HG02588 (cell line): ENCODE results near the gene PHETA1.
"Not testable (repeated sequence)": the region's sequence is repeated elsewhere in the genome, so short reads cannot be mapped to it uniquely, and the experiment has no call there.

ENCODE experiments used
- ATAC-seq: cut with Tn5 transposase; IDR thresholded peaks from one replicate; pipeline ENCODE4 v1.9.1; 2021; ENCODE audit warnings: mild to moderate bottlenecking, moderate library complexity; ENCODE audit not compliant: unreplicated experiment

Gene PHETA1

DNA sequence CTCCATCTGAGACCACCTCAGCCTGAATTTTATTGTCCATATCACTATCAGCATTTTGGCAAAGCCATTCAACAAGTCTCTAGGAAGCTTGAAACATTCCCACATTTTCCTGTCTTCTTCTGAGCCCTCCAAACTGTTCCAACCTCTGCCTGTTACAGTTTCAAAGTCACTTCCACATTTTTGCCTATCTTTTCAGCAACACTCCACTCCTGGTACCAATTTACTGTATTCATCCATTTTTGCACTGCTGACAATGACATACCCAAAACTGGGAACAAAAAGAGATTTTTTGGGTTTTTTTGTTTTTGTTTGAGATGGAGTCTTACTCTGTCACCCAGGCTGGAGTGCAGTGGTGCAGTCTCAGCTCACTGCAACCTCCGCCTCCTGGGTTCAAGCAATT, 4.3 kb upstream of the PHETA1 start:
- ATAC-seq, result not testable (repeated sequence)

DNA sequence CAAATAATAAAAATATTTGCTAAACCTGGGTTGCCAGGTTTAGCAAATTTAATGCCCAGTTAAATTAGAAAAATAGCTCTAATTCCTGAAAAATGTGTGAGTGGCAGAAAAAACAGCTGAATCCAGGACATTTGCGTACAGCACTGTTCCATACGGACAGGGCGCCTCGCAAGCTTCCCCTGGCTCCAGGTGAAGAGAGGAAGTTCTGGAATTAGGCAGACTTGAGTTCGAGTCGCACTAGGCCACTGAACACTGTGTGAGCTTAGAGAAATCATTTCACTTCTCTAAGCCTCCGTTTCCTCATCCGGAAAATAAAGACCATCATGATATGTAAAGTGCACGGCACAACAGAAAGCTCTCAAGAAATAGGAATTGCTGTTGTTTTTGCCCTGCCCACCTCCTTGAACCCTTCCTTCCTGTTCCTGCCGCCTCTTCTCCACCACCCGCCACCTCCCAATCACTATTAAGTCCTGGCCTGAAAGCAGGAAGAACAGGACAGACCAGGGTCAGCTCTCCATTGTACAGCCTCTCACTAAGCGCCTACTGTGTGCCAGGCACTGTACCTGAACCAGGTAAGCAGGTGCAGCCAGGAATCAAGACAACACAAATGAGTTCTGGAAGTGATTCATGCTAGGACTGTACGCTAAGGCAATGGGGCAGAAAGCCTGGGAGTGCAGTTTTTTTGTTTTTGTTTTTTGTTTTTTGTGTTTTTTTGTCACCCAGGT, 763 bp upstream of the PHETA1 start:
- ATAC-seq, result no peak

DNA sequence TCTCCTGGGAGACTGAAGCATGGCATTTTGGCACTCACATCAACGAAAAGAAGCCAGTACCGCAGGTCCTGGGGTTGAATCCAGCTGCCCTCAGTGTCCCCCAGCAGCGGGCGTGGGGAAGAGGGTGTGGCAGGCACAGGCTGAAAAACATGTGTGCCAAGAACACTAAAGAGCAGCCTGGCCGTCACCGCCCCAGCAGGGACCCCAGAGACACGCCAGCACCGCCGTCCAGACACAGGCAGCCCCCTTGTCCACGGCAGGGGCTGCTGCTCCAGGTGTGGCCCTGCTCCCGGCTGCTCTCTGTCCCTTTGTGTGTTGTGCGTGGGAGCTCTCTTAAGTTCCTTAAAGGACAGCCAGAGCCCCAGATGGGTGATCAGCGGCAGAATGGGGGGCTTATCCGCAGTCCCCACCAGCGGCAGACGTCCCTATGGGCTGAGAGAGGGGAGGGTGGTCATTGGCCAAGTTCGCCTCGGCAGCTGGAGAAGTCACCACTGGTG, 556 bp downstream of the PHETA1 start:
- no peak for ATAC-seq

DNA sequence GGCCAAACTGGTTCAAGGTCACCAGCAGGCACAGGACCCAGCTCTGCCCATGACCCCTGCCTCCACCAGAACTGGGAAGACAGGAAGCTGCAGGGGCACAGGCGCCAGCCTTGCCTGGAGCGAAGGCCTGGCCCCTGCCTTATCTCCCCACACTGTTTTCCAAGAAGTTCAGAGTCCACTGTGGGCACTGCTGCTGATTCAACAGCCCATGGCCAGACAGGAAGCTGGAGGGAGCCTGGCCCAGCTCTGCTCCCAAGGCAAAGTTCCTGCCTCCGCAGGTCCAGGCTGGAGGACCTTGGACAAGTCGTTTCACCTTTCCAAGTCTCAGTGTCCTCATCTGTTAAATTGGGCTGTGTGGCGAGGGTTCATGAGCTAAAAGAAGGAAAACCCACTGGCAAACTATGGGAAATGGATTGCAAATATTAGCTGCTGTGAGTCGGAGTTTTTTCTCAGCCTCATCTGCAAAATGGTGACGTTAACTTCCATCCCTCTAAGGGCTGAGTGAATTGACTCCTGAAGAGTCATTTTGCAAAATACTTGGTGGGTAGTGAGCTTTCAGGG, 1.2 kb downstream of the PHETA1 start:
- no peak for ATAC-seq

DNA sequence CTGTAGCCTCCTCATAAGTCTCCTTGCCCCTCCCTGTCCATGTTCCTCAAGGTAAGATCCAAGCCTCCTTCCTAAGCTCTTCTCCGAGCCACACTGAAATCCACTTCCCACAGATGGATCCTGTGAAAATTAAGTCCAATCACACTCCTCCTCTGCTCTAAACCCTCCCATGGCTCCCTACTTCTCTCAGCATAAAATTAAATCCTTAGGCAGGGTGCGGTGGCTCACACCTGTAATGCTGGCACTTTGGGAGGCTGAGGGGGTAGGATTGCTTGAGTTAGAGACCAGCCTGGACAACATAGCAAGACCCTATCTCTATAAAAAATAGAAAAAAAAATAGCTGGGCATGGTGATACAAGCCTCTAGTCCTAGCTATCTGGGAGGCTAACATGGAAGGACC, 2.3 kb downstream of the PHETA1 start:
- no peak for ATAC-seq

DNA sequence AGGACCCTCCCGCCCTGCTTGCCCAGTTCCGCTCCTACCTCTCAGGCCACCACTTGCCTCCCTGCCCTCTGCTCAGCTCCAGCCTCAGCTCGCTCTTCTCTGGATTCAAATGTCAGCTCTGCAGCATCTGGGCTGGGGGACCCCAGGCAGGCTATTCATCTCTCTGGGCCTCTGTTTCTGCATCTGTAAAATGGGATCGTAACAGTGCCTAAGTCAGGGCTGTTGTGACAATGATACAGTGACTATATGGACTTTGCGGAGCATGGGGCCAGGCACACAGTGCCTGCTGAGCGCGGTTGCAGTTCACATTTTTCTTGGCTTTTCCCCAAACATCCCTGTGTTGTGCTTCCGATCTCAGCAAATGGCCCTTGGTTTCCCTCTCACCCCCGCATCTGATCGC, 2.8 kb downstream of the PHETA1 start:
- ATAC-seq, result no peak

DNA sequence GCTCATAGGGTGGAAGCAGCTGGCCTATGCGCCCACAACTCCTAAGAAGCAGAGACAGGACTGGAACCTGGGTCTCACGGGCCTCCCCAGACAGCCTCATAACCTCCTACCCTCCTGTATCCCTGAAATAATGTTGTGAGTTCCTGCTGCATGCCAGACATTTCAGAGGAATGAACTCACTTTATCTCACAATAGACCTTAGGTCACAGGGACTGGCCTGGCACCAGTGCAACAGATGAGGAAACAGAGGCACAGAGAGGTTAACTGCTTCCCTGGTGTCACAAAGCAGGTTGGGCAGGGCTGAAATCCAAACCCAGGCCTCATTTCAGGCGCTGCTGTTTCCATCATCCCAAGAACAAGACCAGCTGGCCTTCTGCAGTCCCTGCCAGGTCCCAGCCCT, 5.3 kb downstream of the PHETA1 start:
- no peak for ATAC-seq

DNA sequence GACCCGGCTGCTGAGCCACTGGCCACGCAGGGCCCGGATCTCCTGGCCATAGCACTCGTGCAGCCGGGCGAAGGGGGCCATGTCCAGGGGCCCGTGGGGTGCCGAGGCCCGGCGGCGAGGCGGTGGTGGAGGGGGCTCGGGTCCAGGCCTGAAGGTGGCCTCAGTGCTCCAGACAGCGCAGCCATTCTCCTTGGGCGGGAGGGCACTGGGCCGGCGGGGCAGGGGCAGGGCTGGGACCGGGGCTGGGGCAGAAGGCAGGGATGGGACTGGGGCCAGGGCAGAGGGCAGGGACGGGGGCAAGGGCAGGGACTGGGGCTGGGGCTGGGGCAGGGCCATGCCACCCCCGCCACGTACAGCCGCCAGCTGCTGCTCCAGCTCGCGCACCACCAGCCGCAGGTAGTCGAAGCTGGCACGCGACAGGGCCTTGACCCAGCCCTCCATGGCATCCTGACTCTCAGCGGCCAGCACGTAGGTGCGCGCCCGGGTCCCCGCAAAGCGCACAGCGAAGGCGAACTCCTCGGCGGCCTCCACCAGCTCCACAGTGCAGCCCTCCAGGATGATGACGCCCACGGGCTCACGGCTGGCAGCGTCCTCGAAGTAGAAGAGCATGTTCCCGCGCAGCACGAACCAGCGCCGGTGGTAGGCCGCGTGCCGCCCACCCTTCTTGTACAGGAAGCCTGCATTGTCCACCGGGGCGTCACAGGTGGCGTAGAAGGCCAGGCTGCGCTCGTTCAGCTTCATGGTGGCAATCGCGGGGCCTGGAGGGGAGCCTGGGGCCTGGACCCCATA, 6.0 kb downstream of the PHETA1 start:
- no peak for ATAC-seq

DNA sequence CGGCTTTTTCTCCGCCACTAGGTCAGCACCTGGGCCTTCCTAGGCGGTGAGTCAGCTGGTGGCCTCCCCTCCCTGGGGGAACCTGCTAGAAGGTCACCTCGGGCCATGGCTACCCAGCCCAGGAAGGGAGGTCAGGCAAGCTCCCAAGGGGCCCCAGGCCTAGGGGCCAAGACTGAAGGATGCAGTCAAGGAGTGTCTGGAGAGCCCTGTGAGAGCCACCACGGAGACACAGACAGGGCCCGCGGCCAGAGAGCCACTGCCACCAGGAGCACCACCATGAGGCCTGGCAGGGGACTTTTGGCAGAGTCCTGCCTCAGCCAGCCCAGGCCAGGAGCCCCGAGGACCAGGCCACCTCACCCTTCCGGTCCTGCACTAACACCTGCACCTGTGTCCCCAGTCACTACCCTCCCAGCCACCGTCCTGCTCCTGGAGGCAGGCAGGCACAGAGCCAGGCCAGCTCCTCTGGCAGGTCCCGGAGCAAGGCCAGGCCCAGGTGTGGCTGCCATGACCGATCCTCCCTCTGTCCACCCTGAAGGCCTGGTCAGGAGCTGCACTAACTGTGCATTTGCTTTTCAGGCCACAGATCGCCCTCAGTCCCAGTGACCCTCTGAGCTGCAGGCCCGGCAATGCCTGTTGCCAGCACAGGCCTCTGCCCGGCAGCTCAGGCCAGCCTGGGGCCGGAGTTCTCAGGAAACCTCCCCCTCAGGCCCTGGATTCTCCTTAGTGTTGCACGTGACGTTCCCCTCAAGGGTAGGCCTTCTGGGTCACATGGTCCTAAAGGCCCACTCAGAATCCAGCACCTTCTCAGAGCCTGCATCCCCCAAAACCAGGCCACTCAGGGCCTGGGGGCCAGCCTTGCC, 6.9 kb downstream of the PHETA1 start:
- no peak for ATAC-seq

DNA sequence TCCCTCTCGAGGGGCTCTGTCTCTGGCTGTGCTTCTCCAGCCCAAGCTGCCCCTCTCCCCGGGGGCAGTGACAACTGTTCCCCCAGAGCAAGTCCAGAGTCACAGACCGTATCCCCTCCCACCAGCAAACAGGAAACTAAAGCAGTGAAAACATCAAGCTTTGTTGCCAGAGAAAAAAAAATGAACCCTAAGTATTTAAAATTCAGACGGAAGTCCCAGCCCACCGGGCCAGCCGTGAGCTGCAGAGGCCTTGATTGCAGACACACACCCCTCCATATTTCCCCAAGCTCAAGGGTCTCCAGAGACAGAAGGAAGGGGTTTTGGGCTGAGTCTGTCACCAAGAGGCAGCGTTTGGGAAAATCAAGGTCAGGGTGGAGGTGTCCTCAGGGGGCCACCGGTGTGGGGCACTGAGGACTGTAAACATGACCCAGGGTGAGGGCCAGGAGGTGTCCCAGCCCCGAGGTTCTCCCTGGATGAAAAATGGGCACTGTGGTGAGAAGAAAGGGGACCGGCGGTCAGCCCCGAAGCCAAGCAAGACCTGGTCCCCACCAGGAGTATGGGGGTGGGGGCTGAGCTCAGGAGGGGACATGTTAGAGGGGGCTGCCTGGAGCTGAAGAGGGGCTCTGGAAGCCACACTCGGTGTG, 7.7 kb downstream of the PHETA1 start:
- no peak for ATAC-seq

DNA sequence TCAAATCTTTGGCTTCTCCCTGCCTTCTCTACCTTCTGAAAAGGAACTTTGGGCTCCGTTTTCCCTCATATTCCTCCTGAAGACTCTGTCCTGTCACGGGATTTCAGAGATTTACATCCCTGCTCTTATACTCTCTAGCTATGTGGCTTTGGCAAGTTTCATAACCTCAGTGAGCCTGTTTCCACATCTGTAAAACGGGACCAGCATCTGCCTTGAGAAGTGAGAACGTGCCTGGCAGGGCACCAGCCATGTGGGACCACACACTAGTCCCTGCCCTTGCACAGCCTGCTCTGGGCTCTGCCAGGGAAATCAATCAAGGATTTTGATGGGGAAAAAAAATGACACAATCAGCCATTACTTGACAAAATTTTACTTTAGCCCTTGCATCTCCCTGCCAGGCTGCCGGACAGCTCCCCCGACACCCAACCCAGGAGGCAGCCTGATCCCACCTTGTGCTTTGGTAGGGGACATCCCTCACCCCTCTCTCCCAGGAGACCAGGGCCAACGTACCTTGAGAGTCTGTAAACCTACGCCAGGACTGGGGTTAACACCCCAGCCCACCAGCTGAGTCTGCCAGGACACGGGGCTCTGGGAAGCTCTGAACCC, 8.5 kb downstream of the PHETA1 start:
- ATAC-seq, result no peak

DNA sequence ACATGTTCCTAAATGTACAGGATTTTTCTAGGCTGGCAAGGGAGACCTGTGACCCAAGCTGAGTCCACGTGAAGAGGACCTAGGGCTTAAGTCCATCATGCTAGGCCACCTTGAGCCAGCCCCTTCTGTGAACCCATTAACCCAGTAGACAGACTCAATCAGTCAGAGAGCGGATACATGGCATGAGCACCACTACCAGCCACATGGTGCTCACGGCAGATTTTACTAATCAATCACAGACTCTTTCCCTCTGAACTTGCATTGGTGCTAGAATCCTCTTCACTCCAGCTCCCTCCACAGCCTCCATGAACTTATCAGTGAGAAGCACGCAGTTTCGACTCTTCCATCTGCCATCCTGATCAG, 9.0 kb downstream of the PHETA1 start:
- no peak for ATAC-seq

DNA sequence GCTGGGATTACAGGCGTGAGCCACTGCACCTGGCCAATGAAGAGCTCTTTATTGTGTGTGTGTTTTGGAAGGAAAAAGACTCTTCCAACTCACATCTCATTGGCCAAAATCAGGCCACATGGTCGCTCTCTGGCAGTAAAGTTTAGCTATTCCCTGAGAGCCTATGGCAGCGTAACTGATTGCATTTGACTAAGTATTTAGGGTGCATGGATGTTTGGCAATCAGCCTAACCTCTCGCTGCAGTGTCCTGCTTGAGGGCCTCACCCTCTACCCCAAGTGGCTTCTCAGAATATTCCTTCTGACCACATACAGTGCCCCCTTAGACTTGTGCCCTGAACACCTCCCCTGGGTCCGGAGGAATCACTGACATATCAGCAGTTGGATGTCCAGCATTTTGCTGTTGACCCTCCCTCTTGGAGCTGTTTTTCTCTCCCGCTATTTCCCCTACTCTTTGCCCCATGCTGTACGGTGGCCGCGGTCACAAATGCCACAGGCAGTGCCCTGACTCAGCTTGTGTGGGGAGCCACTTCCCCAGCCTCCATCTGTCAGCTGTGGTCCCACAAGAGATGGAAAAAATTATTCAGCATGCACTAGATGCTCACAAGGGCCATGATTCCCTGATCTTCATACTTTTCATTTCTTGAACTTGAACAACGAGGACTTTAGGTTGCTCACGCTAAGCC, 9.5 kb downstream of the PHETA1 start:
- ATAC-seq, result no peak

DNA sequence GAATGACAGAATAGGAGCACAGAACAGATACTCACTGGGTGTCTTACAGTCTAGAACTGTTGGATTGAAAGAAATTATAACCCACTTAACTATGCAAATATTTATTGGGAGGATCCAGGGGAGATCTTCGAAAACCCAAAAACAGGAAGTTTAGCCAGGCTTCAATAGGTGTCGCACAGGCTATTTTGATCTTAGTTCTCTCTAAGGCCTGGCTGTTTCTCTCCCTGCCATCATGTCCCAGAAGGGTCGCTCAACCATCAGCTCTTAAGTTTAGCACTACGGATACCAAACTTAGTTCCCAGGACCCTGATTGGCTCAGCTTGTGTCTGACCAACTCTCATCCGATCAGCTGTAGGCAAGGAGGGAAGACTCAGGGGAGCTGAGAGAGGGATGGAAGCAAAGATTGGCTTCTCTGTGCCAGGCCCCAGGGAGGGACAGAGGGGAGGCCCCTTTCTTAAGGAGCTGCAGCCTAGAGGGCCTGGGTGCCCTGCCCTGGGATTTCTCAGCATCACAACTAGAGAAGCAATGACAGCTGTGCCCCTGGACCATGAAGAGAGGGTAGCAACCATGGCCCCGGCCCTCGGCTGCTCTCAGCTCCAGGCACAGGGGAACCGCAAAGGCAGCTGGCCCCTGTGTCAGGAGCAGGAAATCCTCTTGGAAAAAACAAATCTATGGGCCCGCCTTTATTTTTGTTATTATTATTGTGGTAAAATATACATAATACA, 13.5 kb downstream of the PHETA1 start:
- no peak for ATAC-seq

DNA sequence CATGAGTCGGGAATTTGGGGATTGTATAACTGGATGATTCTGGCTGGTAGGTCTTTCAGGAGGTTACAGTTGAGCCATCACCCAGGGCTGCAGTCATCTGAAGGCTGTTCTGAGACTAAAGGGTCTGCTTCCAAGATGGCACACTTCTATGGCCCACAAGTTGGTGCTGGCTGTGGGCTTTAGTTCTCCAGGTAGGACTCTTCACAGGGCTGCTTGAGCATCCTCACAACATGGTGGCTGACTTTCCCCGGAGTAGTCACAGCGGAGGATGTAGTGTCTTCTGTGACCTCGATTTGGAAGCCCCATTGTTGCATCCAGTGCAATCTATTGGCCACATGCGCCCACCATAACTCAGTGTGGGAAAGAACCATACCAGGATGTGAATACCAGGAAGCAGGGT, 14.4 kb downstream of the PHETA1 start:
- ATAC-seq, result no peak

DNA sequence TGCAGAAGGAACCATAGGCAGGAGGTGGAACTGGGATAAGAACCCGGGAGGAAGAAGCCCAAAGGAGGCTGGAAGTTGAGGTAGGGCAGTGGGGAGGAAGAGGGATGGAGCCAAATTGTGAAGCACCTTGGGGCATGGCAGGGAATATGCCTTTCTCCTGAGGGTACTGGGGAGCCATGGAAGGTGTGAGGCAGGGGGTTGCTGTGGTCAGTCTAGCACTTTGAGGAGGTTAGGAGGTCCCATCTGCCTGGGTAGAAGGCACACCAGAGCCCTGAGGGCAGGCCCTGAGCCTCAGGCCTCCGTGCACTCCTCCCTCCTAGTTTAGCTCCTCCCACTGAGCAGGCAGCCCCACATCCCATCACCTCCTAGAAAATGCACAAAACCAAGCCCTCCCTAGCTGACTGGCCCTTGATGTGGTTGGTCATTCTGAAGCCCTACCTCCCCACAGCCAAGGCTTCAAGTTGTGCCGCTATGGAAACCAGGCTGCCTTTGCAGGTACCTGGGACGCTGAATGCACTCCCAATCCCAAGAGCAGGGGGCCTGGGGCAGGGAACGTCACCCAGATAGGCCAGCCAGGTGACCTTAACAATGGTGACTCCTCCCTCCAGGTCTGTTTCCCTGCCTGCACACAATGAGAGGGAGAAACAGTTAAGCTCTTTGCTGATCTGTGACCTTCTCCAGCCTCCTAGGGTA, 15.1 kb downstream of the PHETA1 start:
- ATAC-seq, result no peak

DNA sequence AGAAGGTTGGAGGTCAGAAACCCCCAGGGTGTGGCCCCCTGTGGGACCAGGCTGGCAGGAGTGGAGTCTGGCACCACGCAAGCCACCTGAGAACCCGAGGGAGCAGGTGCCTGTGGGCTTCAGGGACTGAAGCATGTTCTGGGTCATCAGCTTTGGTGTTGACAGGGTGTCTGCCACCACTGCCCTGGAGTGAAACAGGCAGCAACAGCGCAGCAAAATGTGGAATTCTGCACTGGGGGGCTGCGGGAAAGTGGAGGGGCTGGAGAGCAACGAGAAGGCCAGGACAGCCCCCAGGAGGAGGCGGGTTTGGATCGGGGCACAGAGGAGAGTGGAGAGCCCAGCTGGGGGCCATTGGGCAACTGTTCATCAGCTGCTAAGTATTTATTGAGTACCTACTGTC, 15.9 kb downstream of the PHETA1 start:
- no peak for ATAC-seq

DNA sequence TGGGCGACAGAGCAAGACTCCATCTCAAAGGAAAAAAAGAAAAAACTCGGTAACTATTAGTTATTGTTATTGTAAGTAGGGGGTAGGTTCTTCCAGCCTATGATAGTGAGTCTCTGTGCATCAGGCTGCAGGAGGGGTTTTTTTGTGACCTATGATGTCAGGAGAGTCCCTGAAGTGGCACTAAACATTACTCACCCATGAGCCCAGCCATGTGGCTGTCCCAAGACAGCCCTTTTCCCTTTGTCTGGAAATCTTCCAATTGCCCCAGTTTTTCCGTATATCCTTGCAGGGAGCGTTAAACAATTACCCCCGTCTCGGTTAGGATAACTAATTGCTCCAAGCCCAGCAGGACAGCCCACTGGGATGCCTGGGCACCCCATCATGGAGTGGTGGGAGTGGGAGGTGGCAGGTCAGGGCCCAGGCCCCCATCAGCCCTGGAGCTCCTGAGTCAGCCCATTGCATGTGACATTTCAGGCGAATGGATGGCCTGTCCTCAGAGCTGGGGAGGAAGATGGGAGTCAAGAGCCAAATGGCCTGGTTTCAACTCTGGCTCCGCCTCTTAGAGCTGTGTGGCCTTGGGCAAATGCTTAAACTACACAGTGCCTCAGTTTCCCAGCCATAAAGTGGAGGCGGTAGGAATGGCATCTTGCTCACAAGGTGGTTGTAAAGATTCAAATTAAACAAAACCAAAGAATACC, 16.4 kb downstream of the PHETA1 start:
- no peak for ATAC-seq
